ENCODE results near the gene EI24.

The EI24 gene

GRCh38 chr11:125583496-125583895 lies 14.2 kb downstream of the EI24 start:
- DNase-seq, result no peak

GRCh38 chr11:125585487-125585886 lies 16.2 kb downstream of the EI24 start:
- no peak for DNase-seq

GRCh38 chr11:125586623-125587022 lies 17.3 kb downstream of the EI24 start:
- DNase-seq, result no peak

- DNase-seq, result no peak
Observed at GRCh38 chr11:125587480-125587879, 18.2 kb downstream of the EI24 start.

GRCh38 chr11:125588505-125588904 lies 19.2 kb downstream of the EI24 start:
- DNase-seq, result no peak

GRCh38 chr11:125591649-125592304 lies 22.5 kb downstream of the EI24 start:
- no peak for DNase-seq

- peak; percentile 88 for DNase-seq
Observed at GRCh38 chr11:125592305-125593113, 23.2 kb downstream of the EI24 start, which contains the start of gene STT3A. TSS of gene STT3A (plus strand) at chr11:125592852. CDS start at chr11:125595916, 3,064 bp downstream.

GRCh38 chr11:125593114-125593820 lies 24.0 kb downstream of the EI24 start:
- no peak for DNase-seq

GRCh38 chr11:125594958-125595357 lies 25.7 kb downstream of the EI24 start:
- DNase-seq, result no peak

GRCh38 chr11:125600663-125601062 lies 31.4 kb downstream of the EI24 start:
- no peak for DNase-seq

GRCh38 chr11:125603207-125603606 lies 33.9 kb downstream of the EI24 start:
- DNase-seq, result no peak

- DNase-seq, result no peak
Observed at GRCh38 chr11:125605417-125605816, 36.1 kb downstream of the EI24 start.

GRCh38 chr11:125609545-125609944 lies 40.3 kb downstream of the EI24 start:
- no peak for DNase-seq

GRCh38 chr11:125618383-125618782 lies 49.1 kb downstream of the EI24 start:
- DNase-seq, result no peak

- no peak for DNase-seq
Observed at GRCh38 chr11:125621995-125622394, 52.7 kb downstream of the EI24 start.

- no peak for DNase-seq
Observed at GRCh38 chr11:125623064-125623463, 53.8 kb downstream of the EI24 start.

GRCh38 chr11:125624756-125625213 lies 55.5 kb downstream of the EI24 start, which contains the start of gene CHEK1:
TSS of gene CHEK1 (plus strand) at chr11:125625163. CDS start at chr11:125626769, 1,606 bp downstream.
- DNase-seq, result no peak

- no peak for DNase-seq
Observed at GRCh38 chr11:125625225-125625629, 56.0 kb downstream of the EI24 start.

GRCh38 chr11:125625630-125626287 lies 56.5 kb downstream of the EI24 start:
- DNase-seq, result peak; percentile 54

- peak; percentile 37 for DNase-seq
Observed at GRCh38 chr11:125626288-125626950, 57.1 kb downstream of the EI24 start.

GRCh38 chr11:125627236-125627910 lies 58.1 kb downstream of the EI24 start:
- DNase-seq, result no peak
